CD14-positive monocyte (primary cell): ENCODE measurements around the gene OTOS. TPM values are rescaled to one million over a fixed set of nuclear protein-coding genes. Genes with fewer than 3 reads are reported as not detected.

Source experiments
- DNase-seq, 3 donors: peaks; one replicate each; pipeline ENCODE4 v3.0.0-alpha.2; 2011 to 2022
- H2AFZ ChIP-seq: 2 replicates; pipeline ENCODE4 v1.6.0; 2012; ENCODE audit warnings: mild to moderate bottlenecking, low read depth, low read length, inconsistent platforms; ENCODE audit not compliant: insufficient read depth, poor library complexity, severe bottlenecking
- H3K27ac ChIP-seq, 2 donors: 1 replicate in 1 of 2; 2 replicates in 1 of 2; pipeline ENCODE4 v1.5.1; 2012 to 2013; ENCODE audit warnings: low read length in 2 of 2, control low read depth in 1 of 2, inconsistent platforms in 1 of 2, low read depth in 1 of 2, mild to moderate bottlenecking in 1 of 2
- H3K27me3 ChIP-seq, 2 donors: one replicate each; pipeline versions ENCODE4 v1.6.0 to v1.6.1; 2011 to 2013; ENCODE audit warnings: low read length in 2 of 2; ENCODE audit not compliant: control insufficient read depth in 2 of 2, insufficient read depth in 2 of 2
- H3K36me3 ChIP-seq, 2 donors: replicated peaks in 1 of 2; 1 replicate in 1 of 2; 2 replicates in 1 of 2; pipeline versions ENCODE4 v1.5.1 to v1.6.1; 2012 to 2013; ENCODE audit warnings: low read length in 2 of 2, control low read depth in 1 of 2, inconsistent platforms in 1 of 2, mild to moderate bottlenecking in 1 of 2; ENCODE audit not compliant: insufficient read depth in 2 of 2, control insufficient read depth in 1 of 2
- H3K4me1 ChIP-seq, 2 donors: 1 replicate in 1 of 2; 2 replicates in 1 of 2; pipeline versions ENCODE4 v1.5.1 to v1.6.1; 2012 to 2013; ENCODE audit warnings: low read length in 2 of 2, control low read depth in 1 of 2, inconsistent platforms in 1 of 2, mild to moderate bottlenecking in 1 of 2, moderate library complexity in 1 of 2; ENCODE audit not compliant: insufficient read depth in 2 of 2, control insufficient read depth in 1 of 2
- H3K4me2 ChIP-seq: replicated peaks from 2 replicates; pipeline ENCODE3; 2012; ENCODE audit warnings: low read length, moderate library complexity, mild to moderate bottlenecking; ENCODE audit not compliant: poor library complexity, severe bottlenecking; ENCODE audit errors: extremely low read depth
- H3K4me3 ChIP-seq, 3 experiments: fragments of 200-600 bp in 1 of 3; sonication (generic) in 1 of 3; replicated peaks in 1 of 3; 1 replicate in 2 of 3; 2 replicates in 1 of 3; pipeline ENCODE4 v1.5.1; 2011 to 2013; ENCODE audit warnings: low read length in 3 of 3, mild to moderate bottlenecking in 3 of 3, control low read depth in 2 of 3, low read depth in 2 of 3, inconsistent platforms in 1 of 3, moderate library complexity in 1 of 3
- H3K79me2 ChIP-seq: 2 replicates; pipeline ENCODE4 v1.6.0; 2012; ENCODE audit warnings: mild to moderate bottlenecking, control low read depth, inconsistent platforms, low read length, moderate library complexity; ENCODE audit not compliant: insufficient read depth
- H3K9ac ChIP-seq: 2 replicates; pipeline ENCODE4 v1.6.0; 2017; ENCODE audit warnings: low read length, mild to moderate bottlenecking; ENCODE audit not compliant: insufficient read depth, poor library complexity, severe bottlenecking
- H3K9me3 ChIP-seq, 2 donors: replicated peaks in 1 of 2; 1 replicate in 1 of 2; 2 replicates in 1 of 2; pipeline versions ENCODE4 v1.5.1 to v1.6.1; 2012 to 2013; ENCODE audit warnings: low read length in 2 of 2, control low read depth in 1 of 2; ENCODE audit not compliant: control insufficient read depth in 1 of 2, insufficient read depth in 1 of 2
- H4K20me1 ChIP-seq: 2 replicates; pipeline ENCODE4 v1.6.0; 2012; ENCODE audit warnings: mild to moderate bottlenecking, low read length, control low read depth, moderate library complexity; ENCODE audit not compliant: insufficient read depth
- H3K27ac Mint-ChIP-seq, 7 donors: one replicate each; pipeline ENCODE4 v1.8.0; 2020; ENCODE audit warnings: mild to moderate bottlenecking in 7 of 7, mixed read lengths in 7 of 7, moderate library complexity in 6 of 7, inconsistent platforms in 2 of 7
- H3K27me3 Mint-ChIP-seq, 3 donors: one replicate each; pipeline ENCODE4 v1.8.0; 2021 to 2022; ENCODE audit warnings: low read depth in 3 of 3, mild to moderate bottlenecking in 3 of 3, mixed read lengths in 3 of 3, moderate library complexity in 3 of 3, inconsistent platforms in 1 of 3
- H3K36me3 Mint-ChIP-seq, 2 donors: one replicate each; pipeline ENCODE4 v1.8.0; 2020; ENCODE audit warnings: mixed read lengths in 2 of 2, inconsistent platforms in 1 of 2, mild to moderate bottlenecking in 1 of 2
- H3K4me1 Mint-ChIP-seq: one replicate; pipeline ENCODE4 v1.8.0; 2020; ENCODE audit warnings: mild to moderate bottlenecking, mixed read lengths
- H3K4me3 Mint-ChIP-seq, 2 donors: one replicate each; pipeline ENCODE4 v1.8.0; 2020; ENCODE audit warnings: mild to moderate bottlenecking in 2 of 2, mixed read lengths in 2 of 2, moderate library complexity in 1 of 2
- H3K9me3 Mint-ChIP-seq, 7 donors: one replicate each; pipeline ENCODE4 v1.8.0; 2020 to 2022; ENCODE audit warnings: mixed read lengths in 7 of 7, mild to moderate bottlenecking in 6 of 7, moderate library complexity in 6 of 7, inconsistent platforms in 2 of 7
- CTCF ChIP-seq: fragments of 200-600 bp; IDR thresholded peaks from one replicate; pipeline ENCODE4 v1.8.0; 2022; ENCODE audit warnings: antibody characterized with exemption, mild to moderate bottlenecking
- WGBS: methylation state at CpG from one replicate; pipeline ENCODE4 v1.1.5; 2013; ENCODE audit warnings: missing lambda C conversion rate; ENCODE audit not compliant: insufficient coverage; 5-methylcytosine and 5-hydroxymethylcytosine counted together
- intact Hi-C, 2 donors: fragments of 100-400 bp; cut with micrococcal nuclease; formaldehyde crosslinking; loops; one replicate each; pipeline versions ENCODE4 v1.15.0 to v1.15.1; 2023
- polyA plus RNA-seq, 3 donors: library from polyadenylated mRNA; depleted of rRNA in 1 of 3; unstranded in 2 of 3; stranded (reverse) in 1 of 3; fragments of 300-500 nt in 2 of 3; fragments of >200 nt in 1 of 3; fragmentation: Illumina TruSeq in 2 of 3; gene quantifications; 1 replicate in 2 of 3; 2 replicates in 1 of 3; pipeline ENCODE4 v1.2.3, GENCODE V29; 2012 to 2021

OTOS gene
- polyA plus RNA-seq, 3 donors: not detected

GRCh38 chr2:240179186-240179815, 38.8 kb upstream of the OTOS start:
- no peak for DNase-seq
- H3K27ac ChIP-seq: no peak overlapping the region
- no peaks in the 10 kb centered on the region for H3K4me1 ChIP-seq
- no peaks in the 10 kb centered on the region for H3K79me2 ChIP-seq
- no peak for TF ChIP-seq CTCF
- Mint-ChIP-seq H3K4me3 (no peak overlapping the region), H3K9me3 (peaks cover 0 to 2% (median 0%) of the 10 kb centered on the region in 7 donors), H3K27me3 (peaks cover 8 to 20% (median 11%) of the 10 kb centered on the region in 3 donors), H3K36me3 (no peaks in the 10 kb centered on the region), H3K27ac (no peak overlapping the region), H3K4me1 (no peaks in the 10 kb centered on the region)
- no peaks in the 10 kb centered on the region for H3K36me3 ChIP-seq
- no peak overlapping the region for H3K4me2 ChIP-seq
- no peak overlapping the region for H2AFZ ChIP-seq
- 85% methylated on average over 10 of the region's 11 CpGs for whole genome bisulfite sequencing
- H3K4me3 ChIP-seq: no peak overlapping the region
- H3K9ac ChIP-seq: no peak overlapping the region
- no peaks in the 10 kb centered on the region for H3K9me3 ChIP-seq
- H4K20me1 ChIP-seq: no peaks in the 10 kb centered on the region
- intact Hi-C loops: no loop called here
- no peaks in the 10 kb centered on the region for H3K27me3 ChIP-seq

DNA sequence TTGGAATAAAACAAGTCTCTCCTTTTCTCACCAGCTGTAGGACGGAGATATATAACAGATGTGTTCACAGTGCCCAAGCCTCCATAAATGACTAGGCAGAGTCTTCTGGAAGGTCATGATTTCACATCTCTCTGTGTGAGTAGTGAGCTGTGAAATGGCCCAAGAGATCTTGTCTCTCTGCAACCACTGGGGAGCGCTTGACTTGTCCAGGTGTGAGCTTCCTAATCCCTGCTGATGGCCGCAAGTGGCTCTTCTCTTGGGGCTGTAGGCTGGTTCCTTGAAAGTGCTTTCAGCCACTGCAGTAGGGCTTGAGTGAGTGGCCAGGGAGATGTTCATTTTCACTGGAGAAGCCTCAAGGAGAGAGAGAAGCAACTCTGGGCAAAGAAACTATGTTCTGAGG, 38.1 kb upstream of the OTOS start:
- Mint-ChIP-seq H3K27me3 (peaks cover 8 to 20% (median 11%) of the 10 kb centered on the region in 3 donors), H3K9me3 (peaks cover 0 to 2% (median 0%) of the 10 kb centered on the region in 7 donors), H3K36me3 (no peaks in the 10 kb centered on the region), H3K4me1 (no peaks in the 10 kb centered on the region), H3K27ac (no peak overlapping the region), H3K4me3 (no peak overlapping the region)
- Histone ChIP-seq H3K4me2 (no peak overlapping the region), H4K20me1 (no peaks in the 10 kb centered on the region), H3K4me3 (no peak overlapping the region), H2AFZ (no peak overlapping the region), H3K27ac (no peak overlapping the region), H3K27me3 (no peaks in the 10 kb centered on the region), H3K9ac (no peak overlapping the region), H3K9me3 (no peaks in the 10 kb centered on the region), H3K79me2 (no peaks in the 10 kb centered on the region), H3K36me3 (no peaks in the 10 kb centered on the region), H3K4me1 (no peaks in the 10 kb centered on the region)
- 83% methylated on average over 2 of the region's 3 CpGs for WGBS
- no peak for DNase-seq
- no peak for TF ChIP-seq CTCF
- intact Hi-C loops: no loop called here
